Hematopoietic multipotent progenitor cell treated with erythropoietin and hydrocortisone succinate and interleukin-3 and kit ligand, for 17 days (in vitro differentiated cells): ENCODE measurements around the gene CACNB4.
"Not testable (repeated sequence)": the region's sequence is repeated elsewhere in the genome, so short reads cannot be mapped to it uniquely, and the experiment has no call there.

Source experiments
- DNase-seq: peaks from one replicate; pipeline ENCODE4 v3.0.0-alpha.2; 2015; ENCODE audit warnings: low spot score

The CACNB4 gene

DNA sequence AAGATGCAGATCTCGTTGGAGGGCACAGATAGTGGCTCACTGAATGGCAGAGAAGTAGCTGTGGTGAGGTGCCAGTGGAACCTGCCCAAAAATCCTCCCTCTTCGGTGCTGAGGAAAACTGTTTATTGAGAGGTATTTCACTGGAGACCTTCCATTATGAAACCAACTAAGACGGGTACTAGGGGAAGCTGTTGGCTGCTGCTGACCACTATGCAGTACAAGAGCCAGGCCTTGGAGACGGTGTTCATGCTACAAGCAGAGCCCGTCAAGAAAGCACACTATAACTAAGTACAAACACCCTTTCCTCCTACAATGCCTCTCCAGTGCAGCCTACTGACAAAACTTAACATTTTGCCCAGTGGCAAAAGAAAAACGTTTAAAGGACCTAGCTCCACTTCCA, 275.2 kb downstream of the CACNB4 start:
- no peak for DNase-seq

- no peak for DNase-seq
These were observed 278.9 kb downstream of the CACNB4 start for GRCh38 chr2:151819920-151820319.

DNA sequence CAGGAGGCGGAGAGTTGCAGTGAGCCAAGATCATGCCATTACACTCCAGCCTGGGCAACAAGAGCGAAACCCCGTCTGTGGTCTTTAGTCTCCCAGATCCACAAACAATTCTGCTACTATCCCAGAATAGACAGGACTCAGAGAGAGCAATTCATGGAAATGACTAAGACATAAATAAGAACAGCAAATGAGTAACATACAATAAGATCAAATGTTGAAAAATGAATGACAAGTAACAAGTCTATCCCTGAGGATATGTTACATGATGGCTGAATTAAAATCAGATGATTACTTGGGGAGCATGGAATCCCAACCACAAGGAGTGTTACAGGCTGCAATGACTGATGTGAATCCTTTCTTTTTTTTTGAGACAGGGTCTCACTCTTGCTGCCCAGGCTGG, 280.9 kb downstream of the CACNB4 start:
- DNase-seq = no peak

GRCh38 chr2:151816843-151817242, 282.0 kb downstream of the CACNB4 start:
- no peak for DNase-seq

DNA sequence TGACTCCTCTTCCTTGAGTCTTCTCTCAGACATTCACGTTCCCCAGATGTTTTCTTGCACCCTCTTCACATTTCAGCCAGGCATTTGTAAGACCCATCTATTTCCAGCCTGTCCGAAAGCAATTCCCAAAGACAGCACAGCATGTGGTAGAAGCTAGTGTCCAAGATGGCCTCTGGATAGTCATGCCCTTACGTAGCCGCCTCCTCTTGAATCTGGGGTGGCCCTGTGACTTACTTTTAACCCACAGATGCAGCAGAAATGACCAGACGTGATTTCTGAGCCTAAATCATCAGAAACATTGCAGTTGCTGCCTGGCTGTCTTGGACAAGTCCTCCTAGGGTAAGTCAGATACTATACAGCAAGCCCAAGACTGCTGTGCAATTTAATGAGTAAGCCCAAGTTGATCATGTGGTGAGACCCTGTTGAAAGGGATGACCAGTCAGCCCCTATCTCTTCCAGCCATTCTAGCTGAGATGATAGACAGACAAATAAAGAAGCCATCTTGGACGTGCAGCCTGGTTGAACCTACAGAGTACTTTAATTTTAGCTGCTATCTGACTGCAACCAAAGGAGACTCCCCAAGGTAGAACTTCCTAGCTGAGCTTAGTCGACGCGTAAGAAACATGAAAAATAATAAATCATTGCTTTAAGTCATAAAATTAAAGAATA, 282.9 kb downstream of the CACNB4 start:
- no peak for DNase-seq

DNA sequence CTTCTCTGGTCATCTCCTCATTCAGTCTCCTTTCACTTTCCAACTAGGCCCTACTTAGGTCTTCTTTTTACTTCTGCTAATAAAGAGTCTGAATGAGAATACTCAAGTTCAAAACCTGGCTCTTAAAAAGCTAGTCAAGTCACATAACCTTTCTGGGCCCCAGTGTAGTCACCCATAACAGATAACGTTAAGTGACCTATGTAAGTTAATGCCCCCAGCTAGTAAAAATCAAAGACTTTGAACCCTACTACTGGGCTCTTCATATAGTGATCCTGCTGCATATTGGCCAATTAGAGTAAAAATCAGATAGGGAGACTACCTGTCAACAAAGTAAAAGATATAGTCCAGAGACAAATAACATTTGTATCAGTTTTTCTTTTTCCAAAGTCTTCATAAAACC, 288.4 kb downstream of the CACNB4 start:
- DNase-seq = no peak

- no peak for DNase-seq
These were observed 289.8 kb downstream of the CACNB4 start for GRCh38 chr2:151809073-151809383.

- DNase-seq = peak; percentile 51
These were observed 290.4 kb downstream of the CACNB4 start for GRCh38 chr2:151808258-151809072.

GRCh38 chr2:151805961-151806360, 292.9 kb downstream of the CACNB4 start:
- DNase-seq = no peak

GRCh38 chr2:151805343-151805742, 293.5 kb downstream of the CACNB4 start:
- DNase-seq = no peak

GRCh38 chr2:151803811-151804210, 295.0 kb downstream of the CACNB4 start:
- DNase-seq = no peak

- no peak for DNase-seq
These were observed 296.5 kb downstream of the CACNB4 start for GRCh38 chr2:151802315-151802714.

- DNase-seq = no peak
These were observed 299.0 kb downstream of the CACNB4 start for GRCh38 chr2:151799886-151800292.

GRCh38 chr2:151796774-151797173, 302.1 kb downstream of the CACNB4 start:
- DNase-seq = no peak

GRCh38 chr2:151795646-151796240, 303.1 kb downstream of the CACNB4 start:
- DNase-seq = no peak

DNA sequence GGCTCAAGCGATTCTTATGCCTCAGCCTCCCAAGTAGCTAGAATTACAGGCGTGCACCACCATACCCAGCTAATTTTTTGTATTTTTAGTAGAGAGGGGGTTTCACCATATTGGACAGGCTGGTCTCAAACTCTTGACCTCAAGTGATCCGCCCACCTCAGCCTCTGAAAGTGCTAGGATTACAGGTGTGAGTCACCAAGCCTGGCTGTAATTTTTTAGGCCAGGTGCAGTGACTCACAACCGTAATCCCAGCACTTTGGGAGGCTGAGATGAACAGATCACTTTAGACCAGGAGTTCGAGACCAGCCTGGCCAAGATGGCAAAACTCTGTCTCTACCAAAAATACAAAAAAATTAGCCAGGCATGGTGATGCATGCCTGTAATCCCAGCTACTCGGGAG, 304.4 kb downstream of the CACNB4 start:
- not testable (repeated sequence) for DNase-seq

- DNase-seq = no peak
These were observed 305.7 kb downstream of the CACNB4 start for GRCh38 chr2:151793123-151793522.

DNA sequence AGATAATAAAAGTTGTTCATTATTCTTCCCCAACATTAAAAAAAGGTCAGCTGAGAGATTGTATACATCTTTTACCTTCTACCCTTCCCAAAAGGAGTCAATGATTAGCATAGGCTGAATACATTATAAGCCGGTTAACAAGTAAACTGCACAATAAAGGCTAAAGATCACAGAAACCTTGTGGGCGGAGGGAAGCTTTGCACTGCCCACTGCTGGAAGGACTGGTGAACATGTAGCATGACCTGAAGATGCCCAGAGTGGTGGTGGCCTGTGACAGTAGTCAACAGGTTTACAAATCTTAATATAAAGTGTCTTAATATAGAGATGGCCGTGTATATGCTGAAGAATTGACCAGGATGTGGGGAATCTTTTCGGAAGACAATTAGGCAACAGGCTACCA, 306.3 kb downstream of the CACNB4 start:
- DNase-seq = no peak

DNA sequence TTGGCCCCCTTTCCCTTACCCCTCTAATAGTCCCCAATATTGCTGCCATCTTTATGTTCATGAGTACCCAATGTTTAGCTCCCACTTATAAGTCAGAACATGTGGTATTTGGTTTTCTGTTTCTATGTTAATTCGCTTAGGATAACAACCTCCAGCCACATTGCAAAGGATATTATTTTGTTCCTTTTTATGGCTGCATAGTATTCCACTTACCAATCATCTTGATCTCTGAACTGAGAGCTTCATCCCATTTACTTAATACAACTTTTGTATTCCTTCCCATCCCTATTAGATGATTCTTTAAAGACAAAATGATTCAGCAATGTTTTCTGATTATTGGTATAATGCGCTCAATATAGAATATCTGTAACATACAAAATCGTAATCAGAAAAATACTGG, 307.3 kb downstream of the CACNB4 start:
- DNase-seq = no peak

- DNase-seq = no peak
These were observed 308.2 kb downstream of the CACNB4 start for GRCh38 chr2:151790689-151791088.

DNA sequence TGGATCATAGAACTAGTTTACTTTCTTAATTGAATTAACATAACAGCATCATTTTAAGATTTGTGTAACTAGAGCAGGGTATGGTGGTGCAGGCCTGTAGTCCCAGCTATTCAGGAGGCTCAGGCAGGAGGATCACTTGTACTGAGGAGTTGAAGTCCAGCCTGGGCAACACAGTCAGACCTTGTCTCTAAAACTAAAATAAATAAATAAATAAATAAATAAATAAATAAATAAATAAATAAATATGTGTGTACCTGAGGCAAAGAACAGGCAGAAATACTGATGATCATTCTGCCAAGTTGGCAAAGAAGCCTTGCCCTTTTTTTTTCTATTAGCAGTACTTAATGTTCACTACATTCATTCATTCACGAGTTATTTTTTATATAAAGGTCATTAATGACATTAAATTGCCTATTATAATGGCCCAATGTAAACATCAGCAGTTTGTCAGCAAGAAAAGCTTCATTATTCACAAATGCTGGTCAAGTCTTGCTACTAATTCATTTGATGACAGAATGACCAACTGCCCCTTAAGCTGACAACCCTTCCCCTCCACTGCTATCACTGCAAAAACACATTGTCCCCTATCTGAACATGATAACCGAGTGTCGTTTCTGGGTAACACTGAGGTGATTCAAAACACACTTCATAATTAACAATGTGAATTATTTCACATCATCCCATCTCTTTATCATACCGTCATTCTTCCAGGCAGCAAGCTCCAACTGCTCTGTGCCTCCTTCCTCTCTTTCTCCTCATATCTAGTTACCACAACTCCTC, 309.6 kb downstream of the CACNB4 start:
- DNase-seq = no peak

DNA sequence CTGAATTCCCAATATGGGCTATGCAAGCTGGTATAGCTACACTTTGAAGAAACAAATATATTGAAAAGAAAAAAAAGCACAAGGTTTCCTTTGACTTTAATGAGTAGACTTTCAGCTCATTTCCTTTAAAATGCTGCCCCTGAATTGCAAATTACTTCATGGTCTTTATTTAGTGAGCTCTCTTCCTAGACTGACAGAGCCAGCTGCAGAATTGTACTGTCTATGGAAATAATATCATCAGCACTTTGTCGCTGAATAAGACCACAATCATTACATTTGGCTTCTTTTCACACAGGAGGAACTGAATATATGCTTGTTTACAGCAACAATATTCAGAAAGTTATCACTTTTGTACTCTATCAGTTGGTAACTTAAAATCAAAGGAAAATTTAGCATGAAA, 312.4 kb downstream of the CACNB4 start:
- DNase-seq = no peak

- no peak for DNase-seq
These were observed 312.8 kb downstream of the CACNB4 start for GRCh38 chr2:151786077-151786476.
